SH-SY5Y (cell line): ENCODE measurements around the gene RSRC1.

ENCODE experiments used
- GATA2 ChIP-seq: IDR thresholded peaks from 2 replicates; pipeline ENCODE4 v1.6.1; 2011; ENCODE audit warnings: mild to moderate bottlenecking, low read depth, low read length
- GATA3 ChIP-seq: IDR thresholded peaks from 2 replicates; pipeline ENCODE4 v1.6.1; 2011; ENCODE audit warnings: low read depth, mild to moderate bottlenecking, low read length, moderate library complexity

RSRC1 gene

DNA sequence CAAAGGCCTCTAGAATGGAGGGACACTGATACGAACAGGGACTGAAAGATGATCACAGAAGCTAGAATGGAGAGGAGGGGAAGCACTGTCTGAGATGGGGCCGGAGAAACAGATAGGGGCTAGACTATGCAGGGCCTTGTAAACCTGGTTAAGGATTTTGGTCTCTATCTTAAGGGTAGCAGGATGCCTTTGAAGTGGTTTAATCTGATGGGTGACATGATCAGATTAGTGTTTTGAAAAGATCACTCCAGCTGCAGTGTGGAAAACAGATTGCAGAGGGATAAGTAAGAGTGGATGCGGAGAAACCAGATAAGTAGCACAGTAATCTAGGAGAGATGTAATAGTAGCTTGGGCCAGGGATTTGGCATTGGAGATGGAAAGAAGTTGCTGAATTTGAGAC is 108.1 kb downstream of the RSRC1 start:
- TF ChIP-seq GATA3 (no peak), GATA2 (no peak)

DNA sequence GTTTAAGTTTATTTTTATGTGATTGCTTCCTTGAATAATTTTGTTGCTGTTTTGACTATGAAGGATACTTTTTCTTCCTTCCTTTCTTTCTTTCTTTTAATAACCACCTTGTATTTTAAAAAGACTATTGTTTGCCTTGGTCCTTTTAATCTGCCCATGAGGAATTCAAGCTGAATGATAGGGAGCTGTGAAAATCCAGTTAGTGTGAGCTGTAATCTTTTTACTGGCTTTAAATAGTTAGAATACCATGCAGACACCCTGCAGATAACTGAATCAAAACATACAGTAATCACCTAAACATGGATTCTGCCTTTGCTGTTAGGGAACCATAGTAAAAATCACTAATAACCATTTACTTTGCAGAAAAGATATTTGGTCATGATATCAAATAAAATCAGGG is 110.7 kb downstream of the RSRC1 start:
- no peak for TF ChIP-seq GATA3

DNA sequence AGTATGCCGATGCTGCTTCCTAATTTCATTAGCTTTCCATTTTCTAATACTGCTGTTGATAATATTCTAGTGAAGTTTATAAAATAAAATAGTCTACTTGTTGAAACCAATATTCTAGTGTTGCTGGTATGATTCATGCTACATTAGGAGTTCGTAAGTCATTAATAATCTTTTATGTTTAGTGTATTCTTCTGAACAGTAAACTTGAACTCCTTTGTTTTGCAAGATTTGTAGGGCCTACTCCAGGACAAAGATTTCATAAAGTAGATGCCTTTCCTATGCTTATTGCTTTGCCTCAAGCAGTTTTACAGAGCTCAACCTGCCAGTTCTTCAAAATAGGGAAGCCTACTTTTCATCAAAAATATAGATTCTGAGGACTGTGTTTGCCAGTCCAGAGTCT is 111.5 kb downstream of the RSRC1 start:
- TF ChIP-seq GATA3, result no peak
- TF ChIP-seq GATA2, result no peak

DNA sequence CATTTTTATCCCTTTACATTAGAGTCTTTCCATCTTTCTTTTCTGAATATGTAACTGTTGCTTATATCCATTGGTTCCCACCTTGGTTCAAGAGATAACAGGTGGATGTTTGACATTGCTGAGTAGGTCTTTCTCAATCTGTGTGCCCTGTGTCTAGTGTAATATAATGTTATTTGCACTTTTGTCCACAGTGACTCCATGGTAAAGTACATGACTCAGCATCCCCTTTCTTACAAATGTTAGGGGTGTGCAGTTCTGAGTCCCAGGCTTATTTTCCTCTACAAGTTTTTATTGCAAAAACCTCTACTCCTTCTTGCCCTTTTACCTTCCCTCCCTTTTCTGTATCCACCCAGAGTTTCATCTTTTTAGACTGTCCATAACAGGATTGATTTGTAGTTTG is 116.5 kb downstream of the RSRC1 start:
- no peak for TF ChIP-seq GATA3
- TF ChIP-seq GATA2, result no peak

DNA sequence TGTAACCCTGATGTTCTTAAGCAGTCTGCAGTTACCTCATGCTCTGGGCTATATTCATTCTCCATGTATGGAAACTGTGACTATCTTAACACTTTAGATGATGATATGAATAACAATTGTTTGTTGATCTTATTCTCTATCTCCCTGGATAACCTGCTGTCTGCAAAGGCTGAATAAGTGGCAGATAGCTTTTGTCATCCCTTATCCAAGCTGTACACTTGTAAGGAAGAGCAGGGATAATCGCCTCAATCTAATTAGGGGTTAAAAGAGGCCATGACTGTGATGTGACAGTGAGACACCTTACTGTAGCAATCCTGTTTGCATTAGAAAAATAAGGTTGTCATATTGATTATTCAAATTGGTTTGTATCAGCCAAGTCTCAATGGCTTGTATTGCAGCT is 123.9 kb downstream of the RSRC1 start:
- TF ChIP-seq GATA2, result no peak
- no peak for TF ChIP-seq GATA3

DNA sequence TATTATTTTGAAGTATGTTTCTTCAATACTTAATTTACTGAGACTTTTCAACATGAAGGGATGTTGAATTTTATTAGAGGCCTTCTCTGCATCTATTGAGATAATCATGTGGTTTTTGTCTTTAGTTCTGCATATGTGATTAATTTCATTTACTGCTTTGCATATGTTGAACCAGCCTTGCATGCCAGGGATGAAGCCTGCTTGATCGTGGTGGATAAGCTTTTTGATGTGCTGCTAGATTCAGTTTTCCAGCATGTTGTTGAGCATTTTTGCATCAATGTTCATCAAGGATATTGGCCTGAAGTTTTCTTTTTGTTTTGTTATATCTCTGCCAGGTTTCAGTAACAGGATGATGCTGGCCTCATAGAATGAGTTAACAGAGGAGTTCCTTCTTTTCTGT is 134.4 kb downstream of the RSRC1 start:
- TF ChIP-seq GATA3 (no peak), GATA2 (no peak)

DNA sequence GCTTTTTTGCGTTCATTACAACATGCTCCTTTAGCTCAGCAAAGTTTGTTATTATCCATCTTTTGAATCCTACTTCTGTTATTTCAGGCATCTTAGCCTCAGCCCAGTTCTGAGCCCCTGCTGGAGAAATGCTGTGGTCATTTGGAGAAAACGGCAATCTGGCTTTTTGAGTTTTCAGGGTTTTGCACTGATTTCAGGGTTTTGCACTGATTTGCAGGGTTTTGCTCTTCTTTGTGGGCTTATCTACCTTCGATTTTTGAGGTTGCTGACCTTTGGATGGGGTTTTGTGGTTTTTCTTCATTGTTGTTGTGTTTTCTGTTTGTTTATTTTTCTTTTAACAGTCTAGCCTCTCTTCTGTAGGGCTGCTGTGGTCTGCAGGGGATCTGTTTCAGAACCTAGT is 137.4 kb downstream of the RSRC1 start:
- TF ChIP-seq GATA3 (no peak), GATA2 (no peak)

DNA sequence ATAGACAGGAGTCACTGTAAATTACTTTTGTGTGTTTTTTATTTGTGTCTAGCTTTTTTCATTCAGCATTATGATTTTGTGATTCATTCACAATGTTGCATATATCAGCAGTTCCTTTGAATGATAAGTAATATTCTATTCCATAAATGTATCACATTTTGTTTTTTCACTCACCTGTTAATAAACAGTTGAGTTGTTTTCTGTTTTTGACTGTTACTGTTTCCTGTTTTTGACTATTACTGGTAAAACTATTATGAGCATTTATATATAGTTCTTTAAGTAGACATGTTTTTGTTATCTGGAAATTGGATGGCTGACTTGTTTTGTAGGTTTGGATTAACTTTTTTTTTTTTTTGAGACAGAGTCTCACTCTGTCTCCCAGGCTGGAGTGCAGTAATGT is 138.4 kb downstream of the RSRC1 start:
- no peak for TF ChIP-seq GATA2
- no peak for TF ChIP-seq GATA3

DNA sequence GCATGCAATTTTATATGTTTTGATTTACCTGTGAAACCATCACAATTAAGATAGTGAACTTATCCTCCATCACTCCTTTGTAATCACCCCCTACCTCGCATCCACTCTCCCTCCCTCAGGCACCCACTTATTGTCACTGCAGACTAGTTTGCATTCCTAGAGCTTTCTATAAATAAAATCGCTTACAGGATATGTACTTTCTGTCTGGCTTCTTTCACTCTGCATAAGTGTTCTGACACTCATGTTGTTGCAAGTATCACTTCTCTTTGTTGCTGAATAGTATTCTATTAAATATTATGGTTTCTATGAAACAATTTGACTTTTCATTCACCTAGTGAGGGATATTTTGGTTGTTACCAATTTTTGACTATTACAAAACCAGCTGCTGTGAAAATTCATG is 139.3 kb downstream of the RSRC1 start:
- TF ChIP-seq GATA2, result no peak
- TF ChIP-seq GATA3, result no peak

DNA sequence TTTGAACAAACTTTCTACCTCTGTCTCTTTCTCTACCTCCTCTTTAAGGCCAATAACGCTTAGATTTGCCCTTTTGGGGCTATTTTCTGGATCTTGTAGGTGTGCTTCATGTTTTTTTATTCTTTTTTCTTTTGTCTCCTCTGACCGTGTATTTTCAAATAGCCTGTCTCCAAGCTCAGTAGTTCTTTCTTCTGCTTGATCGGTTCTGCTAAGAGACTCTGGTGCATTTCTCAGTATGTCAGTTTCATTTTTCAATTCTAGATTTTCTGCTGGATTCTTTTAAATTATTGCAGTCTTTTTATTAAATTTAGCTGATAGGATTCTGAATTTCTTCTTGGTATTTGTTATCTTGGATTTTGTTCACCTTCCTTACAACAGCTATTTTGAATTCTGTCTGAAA is 148.7 kb downstream of the RSRC1 start:
- TF ChIP-seq GATA3 (no peak), GATA2 (no peak)

DNA sequence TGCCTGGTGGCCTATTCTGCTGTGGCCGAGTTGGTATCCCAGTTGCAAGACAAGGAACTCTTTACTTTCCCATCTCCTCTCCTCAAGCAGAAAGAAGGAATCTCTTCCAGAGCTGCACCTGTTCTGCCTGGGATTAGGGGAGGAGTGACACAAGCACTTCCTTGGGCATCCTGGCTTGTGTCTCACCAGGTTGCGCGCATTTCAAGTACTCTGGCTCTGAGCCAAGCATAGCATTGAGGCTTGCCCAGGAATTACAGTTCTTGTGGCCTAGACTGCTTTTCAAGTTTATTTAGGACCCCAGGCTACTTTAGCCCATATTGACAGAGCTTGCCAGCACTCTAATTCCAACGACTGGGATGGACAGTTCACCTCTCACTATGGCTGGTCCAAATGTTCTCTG is 150.5 kb downstream of the RSRC1 start:
- TF ChIP-seq GATA3 (no peak), GATA2 (no peak)

DNA sequence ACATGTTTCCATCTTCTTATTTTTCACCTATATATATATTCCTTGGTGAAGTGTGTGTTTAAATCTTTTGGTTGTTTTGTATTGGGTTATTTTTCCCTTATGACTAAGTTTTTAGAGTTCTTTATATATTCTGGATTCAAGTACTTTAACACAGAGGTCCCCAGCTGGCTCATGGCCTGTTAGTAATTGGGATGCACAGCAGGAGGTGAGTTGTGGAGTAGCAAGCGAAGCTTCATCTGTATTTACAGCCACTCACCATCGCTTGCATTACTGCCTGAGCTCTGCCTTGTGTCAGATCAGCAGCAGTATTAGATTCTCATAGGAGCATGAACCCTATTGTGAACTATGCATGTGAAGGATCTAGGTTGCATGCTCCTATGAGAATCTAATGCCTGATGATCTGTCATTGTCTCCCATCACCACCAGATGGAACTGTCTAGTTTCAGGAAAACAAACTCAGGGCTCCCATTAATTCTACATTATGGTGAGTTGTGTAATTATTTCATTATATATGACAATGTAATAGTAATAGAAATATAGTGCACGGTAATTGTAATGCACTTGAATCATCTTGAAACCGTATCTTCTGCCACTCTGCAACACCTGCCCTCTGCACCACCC is 151.6 kb downstream of the RSRC1 start:
- TF ChIP-seq GATA3 (no peak), GATA2 (no peak)

DNA sequence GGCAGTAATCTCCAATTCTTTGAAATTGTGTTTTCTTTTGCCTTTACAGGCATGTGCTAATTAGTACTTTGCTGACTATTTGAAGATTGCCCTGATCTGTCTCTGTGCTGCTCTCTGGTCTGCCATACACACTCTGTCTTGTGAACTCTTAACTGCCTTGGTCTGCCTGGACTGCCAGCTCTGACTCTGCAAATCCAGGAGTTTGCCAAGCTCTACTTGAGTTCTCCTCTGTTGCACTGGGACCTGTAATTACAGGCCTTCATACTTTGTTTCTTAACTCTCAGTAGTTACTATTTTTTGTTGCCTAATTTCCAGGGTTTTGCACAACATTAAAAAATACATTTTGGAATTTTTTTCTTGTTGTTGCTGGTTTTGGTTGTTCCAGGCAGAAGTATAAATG is 155.0 kb downstream of the RSRC1 start:
- TF ChIP-seq GATA2 (no peak), GATA3 (no peak)

DNA sequence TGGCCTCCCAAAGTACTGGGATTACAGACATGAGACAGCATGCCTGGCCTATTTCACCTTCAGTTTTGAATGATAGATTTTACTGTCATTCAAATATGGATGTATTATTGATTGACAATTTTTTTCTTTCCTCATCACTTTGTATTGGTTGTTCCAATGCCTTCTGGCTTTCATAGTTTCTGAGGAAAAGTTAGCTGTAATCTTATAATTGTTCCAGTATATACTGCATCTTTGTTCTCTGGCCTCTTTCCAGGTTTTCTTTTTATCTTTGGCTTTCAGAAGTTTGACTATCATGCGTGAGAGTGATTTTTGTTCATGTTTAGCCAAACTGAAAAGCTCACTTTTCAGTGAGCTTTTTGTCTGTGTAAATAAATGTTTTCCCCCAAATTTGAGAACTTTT is 157.1 kb downstream of the RSRC1 start:
- no peak for TF ChIP-seq GATA2
- no peak for TF ChIP-seq GATA3

DNA sequence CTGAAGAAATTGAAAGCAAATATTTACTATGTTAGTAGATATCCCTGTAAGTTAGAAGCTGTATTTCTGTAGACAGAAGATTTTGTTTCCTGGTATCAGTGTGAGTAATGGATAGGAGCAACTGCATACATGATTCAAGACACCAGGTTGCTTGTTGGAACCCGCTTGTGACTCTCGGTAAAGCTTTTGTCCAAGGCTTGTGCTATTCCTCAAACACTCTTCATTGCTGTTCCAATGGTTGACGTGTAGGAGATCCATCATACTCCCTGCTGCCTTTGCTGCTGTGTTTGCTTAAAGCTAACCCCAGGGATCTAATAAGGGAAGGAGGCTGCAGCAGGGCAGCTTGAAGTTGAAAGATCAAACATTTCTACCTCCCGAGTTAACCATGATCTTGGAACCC is 160.1 kb downstream of the RSRC1 start:
- TF ChIP-seq GATA2, result no peak
- TF ChIP-seq GATA3, result no peak

DNA sequence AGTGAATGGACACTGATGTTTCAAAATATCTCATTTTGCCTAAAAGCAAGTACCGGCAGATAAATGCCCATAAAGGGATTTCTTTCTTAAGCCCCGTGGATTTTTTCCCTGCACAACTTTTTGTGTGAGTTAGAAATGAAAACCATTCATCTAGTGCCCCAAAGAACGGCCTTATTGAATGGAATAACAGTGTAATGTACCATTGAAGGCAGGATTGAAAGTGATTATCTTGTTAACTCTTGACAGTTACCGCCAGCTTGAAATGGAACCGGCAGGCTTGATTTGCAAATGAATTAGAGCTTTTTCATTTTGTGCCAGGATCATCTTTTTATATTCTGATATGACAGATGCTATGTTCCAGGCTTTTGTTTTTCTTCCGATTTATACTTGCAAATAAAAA is 162.2 kb downstream of the RSRC1 start:
- TF ChIP-seq GATA2, result no peak
- no peak for TF ChIP-seq GATA3
